Panc1 (cell line): Measurements from ENCODE around the gene GOLGA6L2. TPM values are rescaled to one million over a fixed set of nuclear protein-coding genes. Genes with fewer than 3 reads are reported as not detected.
"Not testable (repeated sequence)": the region's sequence is repeated elsewhere in the genome, so short reads cannot be mapped to it uniquely, and the experiment has no call there.

Experiments
- ATAC-seq: fragments of 200-7000 bp; cut with Tn5 transposase; 2 replicates; pipeline ENCODE4 v1.9.1; 2020; ENCODE audit warnings: mild to moderate bottlenecking, moderate library complexity
- BruUV-seq: library from RNA; stranded (reverse); fragments of 400-500 nt; replicated peaks from 2 replicates; lab custom pipeline; 2021; lab: Mats Ljungman, UMichigan
- CTCF ChIA-PET: fragments of 300-600 bp; sonication (Branson Sonifier 250); formaldehyde crosslinking; loops from one replicate; lab custom pipeline; 2022; ENCODE audit warnings: antibody characterized with exemption; lab: Charles Lee
- POLR2A ChIA-PET: fragments of 300-600 bp; sonication (Branson Sonifier 250); formaldehyde crosslinking; loops from one replicate; lab custom pipeline; 2022; ENCODE audit warnings: antibody characterized with exemption; lab: Charles Lee
- DNase-seq: peaks from one replicate; pipeline ENCODE4 v3.0.0-alpha.2; 2010; ENCODE audit warnings: low read depth, low spot score
- H3K27ac ChIP-seq: 2 replicates; pipeline ENCODE4 v1.5.1; 2011; ENCODE audit warnings: mild to moderate bottlenecking, low read length, inconsistent platforms
- H3K27me3 ChIP-seq: fragments of 200-500 bp; sonication (Bioruptor generic); 2 replicates; pipeline ENCODE4 v1.6.0; 2014; ENCODE audit warnings: low read length, inconsistent platforms; ENCODE audit not compliant: control insufficient read depth, insufficient read depth
- H3K36me3 ChIP-seq: fragments of 200-500 bp; sonication (Bioruptor generic); 2 replicates; pipeline ENCODE4 v1.5.1; 2014; ENCODE audit warnings: inconsistent platforms, mild to moderate bottlenecking, low read length, moderate library complexity; ENCODE audit not compliant: control insufficient read depth, insufficient read depth
- H3K4me1 ChIP-seq: 2 replicates; pipeline ENCODE4 v1.5.1; 2011; ENCODE audit warnings: inconsistent platforms, mild to moderate bottlenecking, low read length, moderate library complexity; ENCODE audit not compliant: control insufficient read depth, insufficient read depth
- H3K4me3 ChIP-seq, 2 experiments: 2 replicates each; pipeline ENCODE4 v1.5.1; 2011 to 2012; ENCODE audit warnings: low read depth in 2 of 2, low read length in 2 of 2, mild to moderate bottlenecking in 2 of 2, inconsistent platforms in 1 of 2, moderate library complexity in 1 of 2
- H3K9me3 ChIP-seq: fragments of 200-500 bp; sonication (Bioruptor generic); 2 replicates; pipeline ENCODE4 v1.5.1; 2014; ENCODE audit warnings: low read depth, mild to moderate bottlenecking, inconsistent platforms, low read length, moderate library complexity; ENCODE audit not compliant: control insufficient read depth, insufficient read depth
- CTCF ChIP-seq: fragments of 450-650 bp; IDR thresholded peaks from 2 replicates; pipeline ENCODE4 v1.5.1; 2017; ENCODE audit warnings: mild to moderate bottlenecking
- POLR2AphosphoS5 ChIP-seq: IDR thresholded peaks from 2 replicates; pipeline ENCODE4 v1.6.1; 2012; ENCODE audit warnings: mild to moderate bottlenecking, low read depth, low read length, moderate library complexity
- REST ChIP-seq, 2 experiments: IDR thresholded peaks; 2 replicates each; pipeline ENCODE4 v1.6.1; 2011 to 2012; ENCODE audit warnings: low read depth in 2 of 2, control low read depth in 1 of 2, low read length in 1 of 2, mild to moderate bottlenecking in 1 of 2, moderate library complexity in 1 of 2; ENCODE audit not compliant: insufficient read depth in 1 of 2
- SIN3A ChIP-seq: IDR thresholded peaks from 2 replicates; pipeline ENCODE4 v1.6.1; 2012; ENCODE audit warnings: low read depth, mild to moderate bottlenecking, low read length, moderate library complexity, borderline replicate concordance; ENCODE audit not compliant: insufficient read depth
- TCF7L2 ChIP-seq: IDR thresholded peaks from 2 replicates; pipeline ENCODE4 v1.6.1; 2011; ENCODE audit warnings: mild to moderate bottlenecking, low read depth, low read length, inconsistent platforms
- in situ Hi-C: cut with HindIII; loops from 2 replicates; pipeline ENCODE4 v1.10.0; 2016; ENCODE audit warnings: low sequenced_read_pairs, low pct_unique_long_range_greater_than_20kb
- intact Hi-C: fragments of 100-400 bp; cut with micrococcal nuclease; formaldehyde crosslinking; loops from one replicate; pipeline ENCODE4 v1.10.0; 2022; ENCODE audit not compliant: unreplicated experiment
- total RNA-seq: library from RNA; stranded (reverse); gene quantifications from one replicate; pipeline ENCODE4 v1.2.1, GENCODE V29; 2021; ENCODE audit not compliant: unreplicated experiment

The GOLGA6L2 gene
- total RNA-seq, 1 experiment from 2014 or later = not detected

DNA sequence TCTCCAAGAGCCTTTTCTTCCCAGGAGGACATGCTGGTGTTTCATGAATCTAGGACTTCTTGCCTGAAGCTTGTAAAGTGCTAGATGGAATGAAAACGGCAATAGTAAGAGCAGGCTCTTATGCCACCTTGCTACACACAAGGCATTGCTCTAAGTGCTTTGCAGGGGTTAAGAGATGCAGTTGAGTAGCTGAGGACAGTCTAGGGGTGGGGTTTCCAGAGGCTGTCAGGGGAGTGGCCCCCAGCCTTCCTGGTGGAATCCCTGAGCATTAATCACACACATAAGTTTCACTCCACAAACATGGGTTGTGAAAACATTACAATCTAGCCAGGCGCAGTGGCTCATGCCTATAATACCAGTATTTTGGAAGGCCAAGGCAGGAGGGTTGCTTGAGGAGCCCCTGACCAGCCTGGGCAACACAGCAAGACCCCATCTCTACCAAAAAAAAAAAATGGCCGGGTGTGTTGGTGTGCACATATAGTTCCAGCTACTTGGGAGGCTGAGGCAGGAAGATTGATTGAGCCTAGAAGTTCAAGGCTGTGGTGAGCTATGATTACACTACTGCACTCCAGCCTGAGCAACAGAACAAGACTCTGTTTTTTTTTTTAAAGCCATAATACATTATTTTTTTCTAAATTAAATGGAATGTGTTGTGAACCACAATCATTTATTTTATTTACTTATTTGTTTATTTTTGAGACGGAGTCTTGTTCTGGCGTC is 34.0 kb downstream of the GOLGA6L2 start:
- BruUV-seq, H3K4me3 ChIP-seq, H3K27me3 ChIP-seq, CTCF ChIA-PET, in situ Hi-C loops, DNase-seq, H3K9me3 ChIP-seq, H3K4me1 ChIP-seq, ATAC-seq, intact Hi-C loops, H3K27ac ChIP-seq, H3K36me3 ChIP-seq: not testable (repeated sequence)
- POLR2A ChIA-PET = interaction anchor here (0.6 to 0.7 kb wide), 2 partner anchors 81 to 1518 kb away, joined by 3 read pairs; no protein-coding TSS in a partner anchor

DNA sequence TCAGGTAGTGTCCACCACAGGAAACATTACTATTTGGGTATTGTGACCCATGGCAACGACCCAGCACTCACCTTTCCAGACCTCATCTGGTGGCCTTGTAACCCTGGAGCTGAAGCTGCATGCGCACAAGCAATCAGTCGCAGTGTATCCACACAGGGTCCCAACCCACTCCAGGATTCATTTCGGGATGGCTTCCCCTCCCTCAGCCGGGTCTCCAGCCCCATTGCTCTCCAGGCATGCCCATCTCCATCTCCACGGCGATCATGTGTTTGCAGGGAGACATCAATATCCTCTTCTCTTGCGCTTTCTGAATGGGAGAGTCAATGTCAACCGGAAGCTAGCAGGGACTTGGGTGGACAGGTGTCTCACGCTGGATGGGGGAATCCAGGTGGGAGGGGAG is 35.2 kb downstream of the GOLGA6L2 start:
- H3K4me3 ChIP-seq = no peak overlapping the region
- no peak overlapping the region for H3K27ac ChIP-seq
- intact Hi-C loops = no loop called here
- DNase-seq (no peak), ATAC-seq (no peak)
- no peaks in the 10 kb centered on the region for H3K27me3 ChIP-seq
- ChIA-PET POLR2A (no interaction called here), CTCF (no interaction called here)
- in situ Hi-C loops = no loop called here
- H3K9me3 ChIP-seq = no peaks in the 10 kb centered on the region
- no peaks in the 10 kb centered on the region for H3K36me3 ChIP-seq
- BruUV-seq = no TSS peak
- TF ChIP-seq SIN3A (no peak), REST (IDR thresholded peaks at IDR 0.05; ENCODE audit: insufficient read depth in 1 of 2, low read depth in 2 of 2, low read length in 1 of 2) (no peak), POLR2AphosphoS5 (no peak), CTCF (no peak)
- no peaks in the 10 kb centered on the region for H3K4me1 ChIP-seq

DNA sequence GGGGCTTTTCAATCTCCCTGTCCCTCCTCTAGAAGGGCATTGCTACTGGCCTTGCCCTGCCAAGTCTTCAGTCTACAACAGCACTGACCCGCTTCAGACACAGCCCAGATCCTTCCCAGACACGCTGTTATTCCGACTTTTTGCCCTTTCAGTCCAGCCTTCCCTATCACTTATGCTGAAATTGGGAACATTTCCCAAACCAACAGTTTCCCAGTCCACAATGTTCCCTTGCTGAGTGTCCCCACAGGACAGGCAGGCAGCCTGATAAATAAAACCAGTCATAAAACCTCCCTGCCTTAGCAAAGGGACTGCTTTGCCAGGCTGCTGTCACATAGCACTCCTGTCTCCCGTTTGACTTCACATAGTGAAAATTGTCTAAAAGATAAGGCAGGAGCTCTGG is 43.5 kb downstream of the GOLGA6L2 start:
- ChIA-PET POLR2A (no interaction called here), CTCF (interaction anchor here (0.6 kb wide), 1 partner anchor 343 kb away, joined by 4 read pairs; no protein-coding TSS in a partner anchor)
- in situ Hi-C loops (no loop called here), intact Hi-C loops (no loop called here)
- DNase-seq (no peak), ATAC-seq (no peak)
- H3K36me3 ChIP-seq = no peaks in the 10 kb centered on the region
- H3K9me3 ChIP-seq = no peaks in the 10 kb centered on the region
- BruUV-seq = no TSS peak
- H3K27me3 ChIP-seq = no peaks in the 10 kb centered on the region
- no peak for TF ChIP-seq POLR2AphosphoS5
- no peak for TF ChIP-seq SIN3A
- TF ChIP-seq CTCF = no peak
- no peak for TF ChIP-seq TCF7L2
- TF ChIP-seq REST (IDR thresholded peaks at IDR 0.05; ENCODE audit: insufficient read depth in 1 of 2, low read depth in 2 of 2, low read length in 1 of 2) = no peak
- H3K27ac ChIP-seq = no peak overlapping the region
- no peaks in the 10 kb centered on the region for H3K4me1 ChIP-seq
- H3K4me3 ChIP-seq = no peak overlapping the region
